ENCODE measurements around the gene IFT43. TPM values are rescaled to one million over a fixed set of nuclear protein-coding genes. Genes with fewer than 3 reads are reported as not detected.

Gene IFT43
- total RNA-seq, 1 experiment from 2014 or later: 24.2 TPM

- TF ChIP-seq EZH2phosphoT487 (IDR thresholded peaks at IDR 0.05; ENCODE audit: borderline replicate concordance): no peak
- no peaks in the 10 kb centered on the region for H3K9me3 ChIP-seq (ENCODE audit: control insufficient read depth in 1 of 2, insufficient read depth in 1 of 2, low read depth in 1 of 2, low read length in 2 of 2)
- H3K9me2 ChIP-seq (ENCODE audit: insufficient read depth): no peaks in the 10 kb centered on the region
- RAD21 ChIA-PET (ENCODE audit: low non-redundant PET in 1 of 2, low total read pairs in 2 of 2, uncharacterized antibody in 2 of 2, unreplicated experiment in 2 of 2): no interaction called here
- H2AFZ ChIP-seq (ENCODE audit: low read depth, low read length, poor library complexity, severe bottlenecking): no peak overlapping the region
- no peaks in the 10 kb centered on the region for H3K4me1 ChIP-seq (ENCODE audit: control insufficient read depth in 1 of 2, insufficient read depth in 2 of 2, low read length in 2 of 2)
- POLR2A ChIA-PET: no interaction called here
- DNase-seq (ENCODE audit: low read depth, low spot score) (no peak), ATAC-seq (no peak)
- no peaks in the 10 kb centered on the region for H3K36me3 ChIP-seq (ENCODE audit: control insufficient read depth in 1 of 2, insufficient read depth in 2 of 2, low read length in 2 of 2)
- CTCF ChIA-PET: no interaction called here
- no peaks in the 10 kb centered on the region for H4K20me1 ChIP-seq (ENCODE audit: insufficient read depth)
- intact Hi-C loops (cut with micrococcal nuclease): no loop called here
- H3K4me3 ChIP-seq (replicated peaks in 1 of 2; ENCODE audit: low read depth in 1 of 2, low read length in 2 of 2): no peak overlapping the region
- TSS peak; percentile 17 for BruUV-seq (replicated peaks)
- H3K9ac ChIP-seq (ENCODE audit: low read length): no peak overlapping the region
- H3K27me3 ChIP-seq (ENCODE audit: insufficient read depth, low read length): no peaks in the 10 kb centered on the region
- H3K4me2 ChIP-seq (ENCODE audit: low read length): no peak overlapping the region
- no peak overlapping the region for H3K27ac ChIP-seq (ENCODE audit: low read depth, low read length)
- H3K79me2 ChIP-seq (ENCODE audit: insufficient read depth, low read length): no peaks in the 10 kb centered on the region
These were observed 38.2 kb downstream of the IFT43 start for GRCh38 chr14:76023757-76024156.

- TF ChIP-seq REST (IDR thresholded peaks at IDR 0.05; ENCODE audit: low read depth): no peak
- TF ChIP-seq YY1 (IDR thresholded peaks at IDR 0.05; ENCODE audit: extremely low read depth, insufficient replicate concordance, low read depth, low read length): no peak
- TF ChIP-seq POLR2A (IDR thresholded peaks at IDR 0.05; ENCODE audit: borderline replicate concordance, extremely low read depth, insufficient read depth, insufficient read length): no peak
- TF ChIP-seq ZBTB33 (IDR thresholded peaks at IDR 0.05; ENCODE audit: extremely low read depth, insufficient replicate concordance, low read length): no peak
- no peak for TF ChIP-seq ZNF274 (IDR thresholded peaks at IDR 0.05; ENCODE audit: low read depth, low read length)
- no peak for TF ChIP-seq EZH2phosphoT487 (IDR thresholded peaks at IDR 0.05; ENCODE audit: borderline replicate concordance)
- Histone ChIP-seq H4K20me1 (ENCODE audit: insufficient read depth) (no peaks in the 10 kb centered on the region), H3K4me2 (ENCODE audit: low read length) (no peak overlapping the region), H3K36me3 (ENCODE audit: control insufficient read depth in 1 of 2, insufficient read depth in 2 of 2, low read length in 2 of 2) (no peaks in the 10 kb centered on the region), H3K4me1 (ENCODE audit: control insufficient read depth in 1 of 2, insufficient read depth in 2 of 2, low read length in 2 of 2) (no peaks in the 10 kb centered on the region), H3K9ac (ENCODE audit: low read length) (no peak overlapping the region), H3K9me2 (ENCODE audit: insufficient read depth) (no peaks in the 10 kb centered on the region), H2AFZ (ENCODE audit: low read depth, low read length, poor library complexity, severe bottlenecking) (no peak overlapping the region), H3K79me2 (ENCODE audit: insufficient read depth, low read length) (no peaks in the 10 kb centered on the region), H3K4me3 (replicated peaks in 1 of 2; ENCODE audit: low read depth in 1 of 2, low read length in 2 of 2) (no peak overlapping the region), H3K9me3 (ENCODE audit: control insufficient read depth in 1 of 2, insufficient read depth in 1 of 2, low read depth in 1 of 2, low read length in 2 of 2) (no peaks in the 10 kb centered on the region), H3K27ac (ENCODE audit: low read depth, low read length) (no peak overlapping the region), H3K27me3 (ENCODE audit: insufficient read depth, low read length) (no peaks in the 10 kb centered on the region)
- intact Hi-C loops (cut with micrococcal nuclease): no loop called here
- RAD21 ChIA-PET (ENCODE audit: low non-redundant PET in 1 of 2, low total read pairs in 2 of 2, uncharacterized antibody in 2 of 2, unreplicated experiment in 2 of 2): no interaction called here
- CTCF ChIA-PET: no interaction called here
- no TSS peak for BruUV-seq (replicated peaks)
- ATAC-seq (no peak), DNase-seq (ENCODE audit: low read depth, low spot score) (no peak)
- POLR2A ChIA-PET: no interaction called here
These were observed 38.8 kb downstream of the IFT43 start for GRCh38 chr14:76024211-76024907.

Data from HCT116 (cell line).